ENCODE measurements around the gene MAML2. TPM values are rescaled to one million over a fixed set of nuclear protein-coding genes. Genes with fewer than 3 reads are reported as not detected.
A peak's percentile ranks its signal among the peaks of the same experiment; 100 is the strongest.

MAML2 gene
- total RNA-seq, 1 donor from 2014 or later: 5.2 TPM

DNA sequence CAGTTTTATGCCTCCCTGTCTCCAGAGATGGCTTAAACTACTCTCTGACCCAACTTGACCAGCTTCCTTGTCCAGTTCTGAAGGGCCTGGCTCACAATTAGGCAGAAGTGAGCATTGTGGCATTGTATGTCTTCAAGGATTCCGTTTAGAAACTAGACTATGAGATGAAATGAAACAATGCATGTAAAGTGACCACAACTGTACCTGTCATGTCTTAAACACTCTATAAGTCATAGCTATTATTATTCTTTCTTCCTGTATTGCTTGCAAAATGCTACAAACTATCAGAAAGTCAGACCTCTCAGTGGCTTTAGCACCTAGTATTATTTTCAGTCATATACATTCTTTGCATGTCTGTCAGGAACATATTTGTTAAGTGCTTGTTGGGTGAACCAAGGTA, 291.2 kb downstream of the MAML2 start:
- Histone ChIP-seq H3K4me3 (ENCODE audit: low read length in 3 of 3) (no peak overlapping the region), H3K9ac (ENCODE audit: low read depth in 1 of 3, low read length in 3 of 3) (no peak overlapping the region), H3K27ac (ENCODE audit: low read depth, low read length) (no peak overlapping the region), H3K9me3 (ENCODE audit: control insufficient read depth in 3 of 3, low read length in 3 of 3) (no peaks in the 10 kb centered on the region), H3K4me1 (ENCODE audit: control insufficient read depth in 3 of 3, insufficient read depth in 3 of 3, low read length in 3 of 3) (peaks cover 0 to 2% (median under 1%) of the 10 kb centered on the region in 3 donors), H3K27me3 (ENCODE audit: control insufficient read depth in 3 of 3, insufficient read depth in 3 of 3, low read length in 3 of 3) (no peaks in the 10 kb centered on the region), H3K36me3 (ENCODE audit: control insufficient read depth in 3 of 3, insufficient read depth in 3 of 3, low read length in 3 of 3) (no peaks in the 10 kb centered on the region)

DNA sequence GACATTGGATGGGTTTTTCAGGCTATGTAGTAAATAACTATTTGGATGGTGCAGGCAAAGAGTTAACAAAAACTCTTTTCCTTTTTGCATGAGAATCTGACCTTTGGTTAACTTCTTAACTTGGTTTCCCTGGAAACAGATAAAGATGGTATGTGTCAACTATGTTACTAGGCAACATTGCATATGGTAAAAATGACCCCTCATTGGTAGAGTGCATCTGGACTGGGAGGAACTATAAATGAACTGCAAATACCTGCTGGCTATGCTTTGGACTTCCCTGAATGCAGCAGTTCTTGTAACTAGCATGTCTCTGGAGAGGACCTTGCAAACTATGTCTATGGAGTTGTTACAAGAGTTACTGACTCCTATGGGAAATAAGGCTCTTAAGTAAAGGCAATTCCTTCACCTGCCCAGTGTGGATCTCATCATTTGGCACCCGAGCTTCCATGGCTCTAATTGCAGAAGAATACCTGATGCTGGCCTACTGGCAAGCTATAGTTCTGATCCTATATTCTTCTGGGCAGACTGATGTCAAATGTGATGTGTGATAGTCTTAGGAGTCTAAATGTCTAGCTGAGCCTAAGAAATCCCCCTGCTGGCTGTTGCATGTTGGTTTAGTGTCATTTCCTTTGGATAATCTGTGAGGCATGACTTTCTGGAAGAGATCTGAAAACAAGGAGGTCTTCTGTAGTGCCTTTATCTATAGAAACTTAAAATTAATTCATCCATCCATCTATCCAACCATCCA, 292.4 kb downstream of the MAML2 start:
- Histone ChIP-seq H3K27me3 (ENCODE audit: control insufficient read depth in 3 of 3, insufficient read depth in 3 of 3, low read length in 3 of 3) (no peaks in the 10 kb centered on the region), H3K9ac (ENCODE audit: low read depth in 1 of 3, low read length in 3 of 3) (no peak overlapping the region), H3K36me3 (ENCODE audit: control insufficient read depth in 3 of 3, insufficient read depth in 3 of 3, low read length in 3 of 3) (no peaks in the 10 kb centered on the region), H3K27ac (ENCODE audit: low read depth, low read length) (no peak overlapping the region), H3K9me3 (ENCODE audit: control insufficient read depth in 3 of 3, low read length in 3 of 3) (no peaks in the 10 kb centered on the region), H3K4me1 (ENCODE audit: control insufficient read depth in 3 of 3, insufficient read depth in 3 of 3, low read length in 3 of 3) (peaks cover 3 to 11% (median 7%) of the 10 kb centered on the region in 3 donors), H3K4me3 (ENCODE audit: low read length in 3 of 3) (no peak overlapping the region)

DNA sequence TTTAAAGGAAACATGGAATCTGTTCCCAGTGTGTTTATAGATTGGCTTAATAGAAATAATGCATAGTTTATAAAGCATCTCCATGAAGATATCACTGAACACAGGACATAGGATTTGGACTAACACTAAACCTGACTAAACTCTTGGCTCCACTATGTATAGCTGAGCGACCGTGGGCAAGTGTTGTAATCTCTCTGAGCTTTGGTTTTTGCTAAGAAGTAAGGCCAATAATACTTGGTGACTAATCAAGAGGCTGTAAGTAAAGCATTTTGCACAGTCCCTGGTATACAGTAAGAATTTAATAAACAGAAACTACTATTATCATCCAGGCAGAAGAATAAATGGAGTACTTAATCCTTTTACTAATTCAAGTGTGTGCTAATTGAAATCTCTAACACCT, 293.6 kb downstream of the MAML2 start:
- Histone ChIP-seq H3K27ac (ENCODE audit: low read depth, low read length) (no peak overlapping the region), H3K4me1 (ENCODE audit: control insufficient read depth in 3 of 3, insufficient read depth in 3 of 3, low read length in 3 of 3) (peaks cover 3 to 13% (median 8%) of the 10 kb centered on the region in 3 donors)

GRCh38 chr11:96045622-96046456, 297.2 kb downstream of the MAML2 start:
- no peak overlapping the region for H3K9ac ChIP-seq (ENCODE audit: low read depth in 1 of 3, low read length in 3 of 3)
- no peaks in the 10 kb centered on the region for H3K9me3 ChIP-seq (ENCODE audit: control insufficient read depth in 3 of 3, low read length in 3 of 3)
- H3K27ac ChIP-seq (ENCODE audit: low read depth, low read length): peak overlapping the region; percentile 54
- peak overlapping the region in 2 of 3 donors; percentile 11 to 56 for H3K4me3 ChIP-seq (ENCODE audit: low read length in 3 of 3)
- no peaks in the 10 kb centered on the region for H3K27me3 ChIP-seq (ENCODE audit: control insufficient read depth in 3 of 3, insufficient read depth in 3 of 3, low read length in 3 of 3)
- H3K4me1 ChIP-seq (ENCODE audit: control insufficient read depth in 3 of 3, insufficient read depth in 3 of 3, low read length in 3 of 3): peaks cover 6 to 13% (median 6%) of the 10 kb centered on the region in 3 donors
- no peaks in the 10 kb centered on the region for H3K36me3 ChIP-seq (ENCODE audit: control insufficient read depth in 3 of 3, insufficient read depth in 3 of 3, low read length in 3 of 3)

More for the DNA sequence above, 293.6 kb downstream of the MAML2 start:
- H3K4me3 ChIP-seq (ENCODE audit: low read length in 3 of 3): no peak overlapping the region
- H3K27me3 ChIP-seq (ENCODE audit: control insufficient read depth in 3 of 3, insufficient read depth in 3 of 3, low read length in 3 of 3): no peaks in the 10 kb centered on the region
- H3K9me3 ChIP-seq (ENCODE audit: control insufficient read depth in 3 of 3, low read length in 3 of 3): no peaks in the 10 kb centered on the region
- H3K9ac ChIP-seq (ENCODE audit: low read depth in 1 of 3, low read length in 3 of 3): no peak overlapping the region
- no peaks in the 10 kb centered on the region for H3K36me3 ChIP-seq (ENCODE audit: control insufficient read depth in 3 of 3, insufficient read depth in 3 of 3, low read length in 3 of 3)

GRCh38 chr11:96044747-96045146, 298.2 kb downstream of the MAML2 start:
- Histone ChIP-seq H3K36me3 (ENCODE audit: control insufficient read depth in 3 of 3, insufficient read depth in 3 of 3, low read length in 3 of 3) (no peaks in the 10 kb centered on the region), H3K27ac (ENCODE audit: low read depth, low read length) (no peak overlapping the region), H3K9ac (ENCODE audit: low read depth in 1 of 3, low read length in 3 of 3) (no peak overlapping the region), H3K4me3 (ENCODE audit: low read length in 3 of 3) (no peak overlapping the region), H3K27me3 (ENCODE audit: control insufficient read depth in 3 of 3, insufficient read depth in 3 of 3, low read length in 3 of 3) (no peaks in the 10 kb centered on the region), H3K4me1 (ENCODE audit: control insufficient read depth in 3 of 3, insufficient read depth in 3 of 3, low read length in 3 of 3) (peaks cover 6 to 13% (median 6%) of the 10 kb centered on the region in 3 donors), H3K9me3 (ENCODE audit: control insufficient read depth in 3 of 3, low read length in 3 of 3) (no peaks in the 10 kb centered on the region)

- H3K9ac ChIP-seq (ENCODE audit: low read depth in 1 of 3, low read length in 3 of 3): no peak overlapping the region
- H3K4me1 ChIP-seq (ENCODE audit: control insufficient read depth in 3 of 3, insufficient read depth in 3 of 3, low read length in 3 of 3): peaks cover 6 to 13% (median 6%) of the 10 kb centered on the region in 3 donors
- H3K27ac ChIP-seq (ENCODE audit: low read depth, low read length): no peak overlapping the region
- H3K4me3 ChIP-seq (ENCODE audit: low read length in 3 of 3): no peak overlapping the region
- H3K36me3 ChIP-seq (ENCODE audit: control insufficient read depth in 3 of 3, insufficient read depth in 3 of 3, low read length in 3 of 3): no peaks in the 10 kb centered on the region
- H3K27me3 ChIP-seq (ENCODE audit: control insufficient read depth in 3 of 3, insufficient read depth in 3 of 3, low read length in 3 of 3): no peaks in the 10 kb centered on the region
- H3K9me3 ChIP-seq (ENCODE audit: control insufficient read depth in 3 of 3, low read length in 3 of 3): no peaks in the 10 kb centered on the region
Observed at GRCh38 chr11:96044311-96044710, 298.7 kb downstream of the MAML2 start.

DNA sequence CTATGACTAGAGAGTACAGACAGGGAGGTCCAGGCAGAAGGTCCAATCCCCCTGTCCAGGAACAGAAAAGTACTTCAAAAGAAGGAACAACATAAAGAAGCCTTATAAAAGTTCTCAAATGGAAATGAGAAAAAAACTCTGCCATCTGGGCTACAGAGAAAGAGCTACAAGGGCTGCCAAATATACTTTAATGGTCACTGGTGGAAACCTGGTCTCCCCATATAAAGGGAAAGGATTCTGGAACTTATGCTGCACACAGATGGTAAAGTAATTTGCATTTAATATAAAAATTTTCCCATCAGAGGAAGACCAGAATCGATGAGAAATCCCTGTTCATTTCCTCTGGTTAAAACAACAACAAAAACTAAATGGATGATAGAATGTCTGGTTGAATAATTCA, 299.7 kb downstream of the MAML2 start:
- Histone ChIP-seq H3K9me3 (ENCODE audit: control insufficient read depth in 3 of 3, low read length in 3 of 3) (no peaks in the 10 kb centered on the region), H3K4me1 (ENCODE audit: control insufficient read depth in 3 of 3, insufficient read depth in 3 of 3, low read length in 3 of 3) (peaks cover 6 to 13% (median 6%) of the 10 kb centered on the region in 3 donors), H3K4me3 (ENCODE audit: low read length in 3 of 3) (no peak overlapping the region), H3K27ac (ENCODE audit: low read depth, low read length) (no peak overlapping the region), H3K36me3 (ENCODE audit: control insufficient read depth in 3 of 3, insufficient read depth in 3 of 3, low read length in 3 of 3) (no peaks in the 10 kb centered on the region), H3K27me3 (ENCODE audit: control insufficient read depth in 3 of 3, insufficient read depth in 3 of 3, low read length in 3 of 3) (no peaks in the 10 kb centered on the region), H3K9ac (ENCODE audit: low read depth in 1 of 3, low read length in 3 of 3) (no peak overlapping the region)

DNA sequence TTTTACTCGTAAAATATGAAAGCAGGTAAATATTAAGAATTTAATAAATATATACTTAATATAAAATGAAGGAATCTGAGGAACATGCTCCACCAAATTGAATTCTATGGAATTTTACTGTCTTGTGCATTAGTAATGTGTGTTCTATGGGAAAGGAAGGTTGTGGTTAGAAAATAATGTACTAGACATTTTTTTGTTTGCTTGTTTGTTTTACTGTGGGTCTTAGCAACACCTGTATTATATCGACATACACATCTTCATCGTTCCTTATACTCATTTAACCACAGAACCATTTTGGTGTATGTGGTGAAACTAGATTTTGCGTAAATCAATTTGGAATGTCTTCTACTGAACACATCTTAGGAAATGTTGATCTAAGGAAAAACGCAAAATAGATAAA, 304.9 kb downstream of the MAML2 start:
- Histone ChIP-seq H3K9ac (ENCODE audit: low read depth in 1 of 3, low read length in 3 of 3) (no peak overlapping the region), H3K36me3 (ENCODE audit: control insufficient read depth in 3 of 3, insufficient read depth in 3 of 3, low read length in 3 of 3) (no peaks in the 10 kb centered on the region), H3K4me3 (ENCODE audit: low read length in 3 of 3) (no peak overlapping the region), H3K27me3 (ENCODE audit: control insufficient read depth in 3 of 3, insufficient read depth in 3 of 3, low read length in 3 of 3) (no peaks in the 10 kb centered on the region), H3K9me3 (ENCODE audit: control insufficient read depth in 3 of 3, low read length in 3 of 3) (no peaks in the 10 kb centered on the region), H3K27ac (ENCODE audit: low read depth, low read length) (no peak overlapping the region), H3K4me1 (ENCODE audit: control insufficient read depth in 3 of 3, insufficient read depth in 3 of 3, low read length in 3 of 3) (peaks cover 4 to 9% (median 6%) of the 10 kb centered on the region in 3 donors)

DNA sequence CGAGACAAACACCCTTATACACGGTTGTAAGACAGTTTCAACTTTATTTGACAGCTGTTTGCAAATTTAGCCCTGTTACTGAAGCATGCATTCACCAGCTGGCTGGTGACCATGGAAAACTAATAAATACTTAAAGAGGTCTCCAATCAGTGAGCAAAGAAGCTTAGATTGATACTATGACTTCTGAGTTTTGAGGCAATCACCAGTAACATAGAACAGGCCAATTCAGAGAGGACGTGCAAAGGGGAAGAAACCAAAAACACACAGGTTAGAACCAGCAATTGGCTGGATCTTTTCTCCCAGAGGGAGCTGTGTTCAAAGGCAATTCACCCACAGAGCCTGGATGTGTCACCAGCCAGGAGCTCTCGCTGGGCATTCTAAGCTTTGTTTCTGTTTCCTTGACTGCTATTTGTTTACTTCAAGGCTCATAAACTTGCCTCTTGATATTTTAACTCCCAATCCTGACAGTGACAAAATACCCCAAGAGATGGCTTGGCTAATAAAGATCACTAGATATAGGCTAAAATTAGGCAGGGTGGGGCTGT, 305.5 kb downstream of the MAML2 start:
- H3K4me3 ChIP-seq (ENCODE audit: low read length in 3 of 3): peak overlapping the region in 2 of 3 donors; percentile 9 to 13
- H3K9ac ChIP-seq (ENCODE audit: low read depth in 1 of 3, low read length in 3 of 3): no peak overlapping the region
- no peaks in the 10 kb centered on the region for H3K36me3 ChIP-seq (ENCODE audit: control insufficient read depth in 3 of 3, insufficient read depth in 3 of 3, low read length in 3 of 3)
- H3K4me1 ChIP-seq (ENCODE audit: control insufficient read depth in 3 of 3, insufficient read depth in 3 of 3, low read length in 3 of 3): peaks cover 4 to 9% (median 6%) of the 10 kb centered on the region in 3 donors
- H3K27ac ChIP-seq (ENCODE audit: low read depth, low read length): no peak overlapping the region
- no peaks in the 10 kb centered on the region for H3K27me3 ChIP-seq (ENCODE audit: control insufficient read depth in 3 of 3, insufficient read depth in 3 of 3, low read length in 3 of 3)
- H3K9me3 ChIP-seq (ENCODE audit: control insufficient read depth in 3 of 3, low read length in 3 of 3): no peaks in the 10 kb centered on the region

GRCh38 chr11:96036863-96037262, 306.1 kb downstream of the MAML2 start:
- H3K27me3 ChIP-seq (ENCODE audit: control insufficient read depth in 3 of 3, insufficient read depth in 3 of 3, low read length in 3 of 3): no peaks in the 10 kb centered on the region
- no peaks in the 10 kb centered on the region for H3K36me3 ChIP-seq (ENCODE audit: control insufficient read depth in 3 of 3, insufficient read depth in 3 of 3, low read length in 3 of 3)
- no peak overlapping the region for H3K4me3 ChIP-seq (ENCODE audit: low read length in 3 of 3)
- peaks cover 4 to 9% (median 6%) of the 10 kb centered on the region in 3 donors for H3K4me1 ChIP-seq (ENCODE audit: control insufficient read depth in 3 of 3, insufficient read depth in 3 of 3, low read length in 3 of 3)
- no peak overlapping the region for H3K9ac ChIP-seq (ENCODE audit: low read depth in 1 of 3, low read length in 3 of 3)
- no peaks in the 10 kb centered on the region for H3K9me3 ChIP-seq (ENCODE audit: control insufficient read depth in 3 of 3, low read length in 3 of 3)
- no peak overlapping the region for H3K27ac ChIP-seq (ENCODE audit: low read depth, low read length)
